ENCODE measurements around the gene PRIM2. TPM values are rescaled to one million over a fixed set of nuclear protein-coding genes. Genes with fewer than 3 reads are reported as not detected.

The PRIM2 gene
- polyA plus RNA-seq, 2 of the 4 experiments (the other 2 are of a cell fraction) = 15.0 to 20.1 TPM

DNA sequence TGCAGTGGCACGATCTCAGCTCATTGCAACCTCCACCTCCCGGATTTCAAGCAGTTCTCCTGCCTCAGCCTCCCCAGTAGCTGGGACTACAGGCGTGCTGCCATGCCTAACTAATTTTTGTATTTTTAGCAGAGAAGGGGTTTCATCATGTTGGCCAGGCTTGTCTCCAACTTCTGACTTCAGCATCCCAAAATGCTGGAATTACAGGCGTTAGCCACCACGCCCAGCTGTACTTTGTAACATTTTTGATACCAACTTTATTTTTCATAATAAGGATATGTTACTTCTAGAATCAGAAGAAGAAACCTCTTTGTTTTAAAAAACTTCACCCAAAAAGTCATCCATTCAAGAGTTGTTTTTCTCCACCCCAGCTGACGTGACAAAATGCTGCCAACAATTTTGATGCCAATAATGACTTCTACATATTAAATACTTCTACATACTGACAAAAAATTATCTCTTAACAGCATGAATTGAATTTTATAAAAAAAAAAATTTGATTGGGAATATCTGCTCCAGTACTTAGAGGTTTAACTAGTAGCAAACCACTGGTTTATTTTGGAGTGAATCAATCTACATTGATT, 22.5 kb upstream of the PRIM2 start:
- Histone ChIP-seq H3K4me2 (no peak overlapping the region), H3K4me3 (no peak overlapping the region), H3K27ac (no peak overlapping the region), H3K9me3 (no peaks in the 10 kb centered on the region), H3K4me1 (no peaks in the 10 kb centered on the region)
- TF ChIP-seq MAFK (IDR thresholded peaks at IDR 0.05; ENCODE audit: partially characterized antibody) = no peak
- no peak for TF ChIP-seq FOSB (CRISPR knock-in tag; IDR thresholded peaks at IDR 0.05)
- TF ChIP-seq RARB (CRISPR knock-in tag; IDR thresholded peaks at IDR 0.05) = no peak
- no peak for TF ChIP-seq TP53 (CRISPR knock-in tag; IDR thresholded peaks at IDR 0.05)
- TF ChIP-seq PHF8 (IDR thresholded peaks at IDR 0.05; ENCODE audit: borderline replicate concordance, low read depth) = no peak
- TF ChIP-seq CHD4 (IDR thresholded peaks at IDR 0.05; ENCODE audit: borderline replicate concordance) = no peak
- no peak for TF ChIP-seq HMGXB4 (CRISPR knock-in tag; IDR thresholded peaks at IDR 0.05; ENCODE audit: borderline replicate concordance)
- TF ChIP-seq KDM1A (IDR thresholded peaks at IDR 0.05; ENCODE audit: low read depth) = no peak
- ChIA-PET CTCF (no interaction called here), POLR2A (no interaction called here)
- ATAC-seq (no peak), FAIRE-seq (no peak), DNase-seq (ENCODE audit: low read depth in 1 of 2, low spot score in 1 of 2) (no peak)
- 65% methylated on average over 6 of the region's 6 CpGs for whole genome bisulfite sequencing (ENCODE audit: missing lambda C conversion rate)

DNA sequence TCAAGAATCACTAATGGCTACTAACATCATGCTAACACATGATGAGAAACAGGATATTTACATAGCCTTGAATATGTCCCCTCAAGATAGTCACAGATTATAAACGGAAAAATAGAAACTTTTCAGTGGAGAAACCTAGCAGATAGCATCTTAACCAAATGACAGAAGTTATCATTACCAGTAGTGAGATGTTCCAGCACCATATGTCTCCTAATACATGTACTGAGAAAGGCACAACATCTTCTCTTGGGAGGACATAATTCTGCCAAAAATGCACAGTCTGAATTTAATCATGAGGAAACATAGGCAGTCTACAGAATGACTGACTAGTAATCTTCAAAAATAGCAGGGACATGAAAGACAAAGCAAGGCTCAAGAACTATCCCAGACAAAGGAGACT, 19.9 kb upstream of the PRIM2 start:
- POLR2A ChIA-PET = no interaction called here
- Histone ChIP-seq H3K4me3 (no peak overlapping the region), H3K27ac (no peak overlapping the region), H3K9me3 (no peaks in the 10 kb centered on the region), H3K4me2 (no peak overlapping the region), H3K4me1 (no peaks in the 10 kb centered on the region)
- CTCF ChIA-PET = no interaction called here
- TF ChIP-seq FOSB (CRISPR knock-in tag; IDR thresholded peaks at IDR 0.05) = no peak
- no peak for TF ChIP-seq HEYL (CRISPR knock-in tag; IDR thresholded peaks at IDR 0.05)
- TF ChIP-seq TFCP2L1 (CRISPR knock-in tag; IDR thresholded peaks at IDR 0.05) = no peak
- no peak for TF ChIP-seq RAD21 (conservative IDR thresholded peaks at IDR 0.05 in 1 of 2, IDR thresholded peaks at IDR 0.05 in 1 of 2)
- TF ChIP-seq, protein P1, sequence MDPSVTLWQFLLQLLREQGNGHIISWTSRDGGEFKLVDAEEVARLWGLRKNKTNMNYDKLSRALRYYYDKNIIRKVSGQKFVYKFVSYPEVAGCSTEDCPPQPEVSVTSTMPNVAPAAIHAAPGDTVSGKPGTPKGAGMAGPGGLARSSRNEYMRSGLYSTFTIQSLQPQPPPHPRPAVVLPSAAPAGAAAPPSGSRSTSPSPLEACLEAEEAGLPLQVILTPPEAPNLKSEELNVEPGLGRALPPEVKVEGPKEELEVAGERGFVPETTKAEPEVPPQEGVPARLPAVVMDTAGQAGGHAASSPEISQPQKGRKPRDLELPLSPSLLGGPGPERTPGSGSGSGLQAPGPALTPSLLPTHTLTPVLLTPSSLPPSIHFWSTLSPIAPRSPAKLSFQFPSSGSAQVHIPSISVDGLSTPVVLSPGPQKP (IDR thresholded peaks at IDR 0.05; ENCODE audit: low read depth, low read length) = no peak
- no peak for TF ChIP-seq ZFP36 (IDR thresholded peaks at IDR 0.05; ENCODE audit: borderline replicate concordance, partially characterized antibody)
- no peak for TF ChIP-seq KDM1A (IDR thresholded peaks at IDR 0.05; ENCODE audit: low read depth)
- TF ChIP-seq CBX8 (IDR thresholded peaks at IDR 0.05) = no peak
- no peak for TF ChIP-seq POLR2AphosphoS2 (conservative IDR thresholded peaks at IDR 0.05; ENCODE audit: low read length)
- FAIRE-seq (no peak), DNase-seq (ENCODE audit: low read depth in 1 of 2, low spot score in 1 of 2) (no peak), ATAC-seq (no peak)
- WGBS (ENCODE audit: missing lambda C conversion rate) = 46% methylated on average over 1 of the region's 1 CpG

DNA sequence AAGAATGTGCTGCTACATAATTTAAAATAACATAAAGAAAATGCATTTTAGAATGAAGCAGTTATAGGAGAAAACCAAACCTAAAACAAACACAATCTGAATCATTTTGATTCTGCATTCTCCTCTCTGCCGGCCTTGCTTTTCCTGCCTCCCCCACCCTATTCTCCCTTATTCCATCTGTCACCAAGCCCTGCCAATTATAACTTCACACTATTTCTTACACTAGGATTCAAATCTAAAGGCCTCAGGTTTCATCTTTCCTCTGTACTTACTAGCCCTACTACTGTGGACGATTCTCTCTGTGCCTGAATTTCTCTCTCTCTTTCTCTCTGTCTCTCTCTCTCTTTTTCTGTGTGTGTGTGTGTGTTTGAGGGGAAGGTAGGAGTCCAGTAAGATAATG, 18.7 kb upstream of the PRIM2 start:
- no peak for FAIRE-seq
- Histone ChIP-seq H3K4me3 (no peak overlapping the region), H3K4me2 (no peak overlapping the region), H3K27ac (no peak overlapping the region), H3K9me3 (no peaks in the 10 kb centered on the region), H3K4me1 (no peaks in the 10 kb centered on the region)
- WGBS (ENCODE audit: missing lambda C conversion rate) = 57% methylated on average over 2 of the region's 2 CpGs
- POLR2A ChIA-PET = no interaction called here
- DNase-seq (ENCODE audit: low read depth in 1 of 2, low spot score in 1 of 2) = no peak
- no peak for ATAC-seq
- CTCF ChIA-PET = no interaction called here
- TF ChIP-seq CBX8 (IDR thresholded peaks at IDR 0.05) (no peak), FOSL2 (IDR thresholded peaks at IDR 0.05) (no peak), FOSL2 (CRISPR knock-in tag; IDR thresholded peaks at IDR 0.05) (no peak), HOXB5 (CRISPR knock-in tag; IDR thresholded peaks at IDR 0.05) (no peak), CHD4 (IDR thresholded peaks at IDR 0.05; ENCODE audit: borderline replicate concordance) (no peak), FOXS1 (CRISPR knock-in tag; IDR thresholded peaks at IDR 0.05) (no peak), CBX2 (IDR thresholded peaks at IDR 0.05; ENCODE audit: borderline replicate concordance, low read depth) (no peak), ZSCAN20 (CRISPR knock-in tag; IDR thresholded peaks at IDR 0.05) (no peak), CHD2 (IDR thresholded peaks at IDR 0.05; ENCODE audit: low read length, partially characterized antibody) (no peak), RARB (CRISPR knock-in tag; IDR thresholded peaks at IDR 0.05) (no peak), RFX5 (IDR thresholded peaks at IDR 0.05) (no peak), CEBPB (IDR thresholded peaks at IDR 0.05) (no peak), KDM1A (IDR thresholded peaks at IDR 0.05; ENCODE audit: low read depth) (no peak), SMC3 (IDR thresholded peaks at IDR 0.05) (no peak)
- TF ChIP-seq, protein P1 (IDR thresholded peaks at IDR 0.05; ENCODE audit: low read depth, low read length) = no peak
- TF ChIP-seq, protein P2, sequence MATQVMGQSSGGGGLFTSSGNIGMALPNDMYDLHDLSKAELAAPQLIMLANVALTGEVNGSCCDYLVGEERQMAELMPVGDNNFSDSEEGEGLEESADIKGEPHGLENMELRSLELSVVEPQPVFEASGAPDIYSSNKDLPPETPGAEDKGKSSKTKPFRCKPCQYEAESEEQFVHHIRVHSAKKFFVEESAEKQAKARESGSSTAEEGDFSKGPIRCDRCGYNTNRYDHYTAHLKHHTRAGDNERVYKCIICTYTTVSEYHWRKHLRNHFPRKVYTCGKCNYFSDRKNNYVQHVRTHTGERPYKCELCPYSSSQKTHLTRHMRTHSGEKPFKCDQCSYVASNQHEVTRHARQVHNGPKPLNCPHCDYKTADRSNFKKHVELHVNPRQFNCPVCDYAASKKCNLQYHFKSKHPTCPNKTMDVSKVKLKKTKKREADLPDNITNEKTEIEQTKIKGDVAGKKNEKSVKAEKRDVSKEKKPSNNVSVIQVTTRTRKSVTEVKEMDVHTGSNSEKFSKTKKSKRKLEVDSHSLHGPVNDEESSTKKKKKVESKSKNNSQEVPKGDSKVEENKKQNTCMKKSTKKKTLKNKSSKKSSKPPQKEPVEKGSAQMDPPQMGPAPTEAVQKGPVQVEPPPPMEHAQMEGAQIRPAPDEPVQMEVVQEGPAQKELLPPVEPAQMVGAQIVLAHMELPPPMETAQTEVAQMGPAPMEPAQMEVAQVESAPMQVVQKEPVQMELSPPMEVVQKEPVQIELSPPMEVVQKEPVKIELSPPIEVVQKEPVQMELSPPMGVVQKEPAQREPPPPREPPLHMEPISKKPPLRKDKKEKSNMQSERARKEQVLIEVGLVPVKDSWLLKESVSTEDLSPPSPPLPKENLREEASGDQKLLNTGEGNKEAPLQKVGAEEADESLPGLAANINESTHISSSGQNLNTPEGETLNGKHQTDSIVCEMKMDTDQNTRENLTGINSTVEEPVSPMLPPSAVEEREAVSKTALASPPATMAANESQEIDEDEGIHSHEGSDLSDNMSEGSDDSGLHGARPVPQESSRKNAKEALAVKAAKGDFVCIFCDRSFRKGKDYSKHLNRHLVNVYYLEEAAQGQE (IDR thresholded peaks at IDR 0.05) = no peak

All from A549 (cell line).